Measurements from ENCODE around the gene LMO1.

Gene LMO1

DNA sequence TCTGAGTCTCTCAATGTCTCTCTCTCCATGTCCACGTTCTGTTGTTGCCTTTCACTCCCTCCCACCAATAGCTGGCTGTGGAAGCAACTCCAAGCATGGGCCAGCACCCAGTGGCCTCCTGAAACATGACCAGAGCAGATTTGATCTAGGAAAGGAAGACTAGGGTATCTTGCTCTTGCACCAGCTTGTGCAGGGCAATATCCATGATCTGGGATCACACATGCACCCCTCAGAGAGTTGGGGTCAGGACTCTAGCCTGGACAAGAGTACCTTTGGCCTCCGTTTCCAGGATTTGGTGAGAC lies 60.3 kb downstream of the LMO1 start:
- H3K4me1 ChIP-seq (ENCODE audit: control insufficient read depth, insufficient read depth, low read length) = no peaks in the 10 kb centered on the region
- H3K4me3 ChIP-seq (ENCODE audit: low read depth, low read length) = no peak overlapping the region
- no peaks in the 10 kb centered on the region for H3K36me3 ChIP-seq (ENCODE audit: control insufficient read depth, insufficient read depth, low read length)
- no peak overlapping the region for H3K9ac ChIP-seq (ENCODE audit: low read depth, low read length)
- H3K9me3 ChIP-seq (ENCODE audit: control insufficient read depth, insufficient read depth, low read length) = no peaks in the 10 kb centered on the region
- peaks cover 4% of the 10 kb centered on the region for H3K27me3 ChIP-seq (ENCODE audit: control insufficient read depth, insufficient read depth, low read length)

- H3K9ac ChIP-seq (ENCODE audit: low read depth, low read length) = no peak overlapping the region
- H3K4me1 ChIP-seq (ENCODE audit: control insufficient read depth, insufficient read depth, low read length) = no peaks in the 10 kb centered on the region
- no peaks in the 10 kb centered on the region for H3K36me3 ChIP-seq (ENCODE audit: control insufficient read depth, insufficient read depth, low read length)
- no peak overlapping the region for H3K4me3 ChIP-seq (ENCODE audit: low read depth, low read length)
- H3K9me3 ChIP-seq (ENCODE audit: control insufficient read depth, insufficient read depth, low read length) = no peaks in the 10 kb centered on the region
- H3K27me3 ChIP-seq (ENCODE audit: control insufficient read depth, insufficient read depth, low read length) = peaks cover 4% of the 10 kb centered on the region
Measured at GRCh38 chr11:8202516-8203413, 60.9 kb downstream of the LMO1 start.

DNA sequence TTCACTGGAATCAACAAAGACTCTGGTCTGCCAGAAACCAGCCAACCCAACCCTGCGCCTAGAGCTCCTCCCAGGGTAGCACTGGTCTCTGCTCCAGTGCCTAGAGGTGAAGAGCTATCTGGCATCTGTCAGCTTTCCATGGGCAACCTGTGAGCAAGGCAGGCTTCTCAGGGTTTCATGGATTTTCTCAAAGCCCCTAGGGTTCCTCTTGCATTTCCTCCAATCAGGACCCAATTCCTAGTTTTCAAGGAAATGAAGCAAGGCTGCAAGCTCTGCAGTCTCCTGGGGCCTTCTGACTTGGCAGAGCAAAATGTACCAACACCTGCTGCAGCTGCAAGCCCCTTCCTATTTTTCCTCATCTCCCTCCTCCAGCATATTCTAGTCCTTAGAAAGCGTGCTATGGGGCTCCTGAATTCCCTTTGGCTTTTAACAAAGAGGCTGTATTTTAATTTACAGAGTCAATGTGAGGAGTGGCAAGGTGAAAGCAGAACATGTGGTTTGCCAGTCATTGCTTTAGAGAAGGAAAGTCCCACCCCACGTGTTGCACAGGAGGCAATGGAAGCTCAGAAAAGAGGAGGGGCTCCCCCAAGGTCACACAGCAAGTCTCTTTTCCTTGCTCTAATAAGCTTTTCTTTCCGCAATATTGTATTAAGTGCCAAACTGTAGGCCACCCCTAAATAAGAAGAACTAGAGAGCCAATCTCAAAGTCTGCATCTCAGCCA lies 61.9 kb downstream of the LMO1 start:
- H3K27me3 ChIP-seq (ENCODE audit: control insufficient read depth, insufficient read depth, low read length) = peaks cover 4% of the 10 kb centered on the region
- no peak overlapping the region for H3K4me3 ChIP-seq (ENCODE audit: low read depth, low read length)
- no peaks in the 10 kb centered on the region for H3K9me3 ChIP-seq (ENCODE audit: control insufficient read depth, insufficient read depth, low read length)
- H3K36me3 ChIP-seq (ENCODE audit: control insufficient read depth, insufficient read depth, low read length) = no peaks in the 10 kb centered on the region
- no peak overlapping the region for H3K9ac ChIP-seq (ENCODE audit: low read depth, low read length)
- no peaks in the 10 kb centered on the region for H3K4me1 ChIP-seq (ENCODE audit: control insufficient read depth, insufficient read depth, low read length)

GRCh38 chr11:8199676-8200075 lies 64.0 kb downstream of the LMO1 start:
- no peak overlapping the region for H3K4me3 ChIP-seq (ENCODE audit: low read depth, low read length)
- H3K36me3 ChIP-seq (ENCODE audit: control insufficient read depth, insufficient read depth, low read length) = no peaks in the 10 kb centered on the region
- peaks cover 9% of the 10 kb centered on the region for H3K27me3 ChIP-seq (ENCODE audit: control insufficient read depth, insufficient read depth, low read length)
- H3K9me3 ChIP-seq (ENCODE audit: control insufficient read depth, insufficient read depth, low read length) = no peaks in the 10 kb centered on the region
- H3K4me1 ChIP-seq (ENCODE audit: control insufficient read depth, insufficient read depth, low read length) = no peaks in the 10 kb centered on the region
- no peak overlapping the region for H3K9ac ChIP-seq (ENCODE audit: low read depth, low read length)

GRCh38 chr11:8196749-8197148 lies 66.9 kb downstream of the LMO1 start:
- Histone ChIP-seq H3K36me3 (ENCODE audit: control insufficient read depth, insufficient read depth, low read length) (no peaks in the 10 kb centered on the region), H3K27me3 (ENCODE audit: control insufficient read depth, insufficient read depth, low read length) (peaks cover 9% of the 10 kb centered on the region), H3K9me3 (ENCODE audit: control insufficient read depth, insufficient read depth, low read length) (no peaks in the 10 kb centered on the region), H3K4me3 (ENCODE audit: low read depth, low read length) (no peak overlapping the region), H3K9ac (ENCODE audit: low read depth, low read length) (no peak overlapping the region), H3K4me1 (ENCODE audit: control insufficient read depth, insufficient read depth, low read length) (no peaks in the 10 kb centered on the region)

DNA sequence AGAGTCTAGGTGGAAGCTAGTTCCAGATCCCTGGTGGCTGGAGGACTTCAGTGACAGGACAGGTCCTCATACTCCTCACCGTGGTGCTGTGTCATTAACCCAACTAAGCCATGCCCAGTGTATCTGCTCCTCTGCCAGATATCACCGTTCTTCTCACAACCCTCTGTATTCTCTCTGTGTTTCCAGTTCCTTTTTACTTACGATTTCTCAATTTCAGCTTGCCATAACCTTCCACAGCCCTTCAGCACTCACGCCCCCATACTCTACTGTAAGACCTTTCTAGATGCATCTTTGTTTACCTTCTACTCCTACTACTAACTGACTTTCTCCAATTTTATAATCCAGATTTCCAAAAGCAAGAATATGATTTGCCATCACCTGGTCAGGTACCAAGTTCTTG lies 68.7 kb downstream of the LMO1 start:
- H3K4me1 ChIP-seq (ENCODE audit: control insufficient read depth, insufficient read depth, low read length) = no peaks in the 10 kb centered on the region
- peaks cover 9% of the 10 kb centered on the region for H3K27me3 ChIP-seq (ENCODE audit: control insufficient read depth, insufficient read depth, low read length)
- H3K4me3 ChIP-seq (ENCODE audit: low read depth, low read length) = no peak overlapping the region
- H3K9ac ChIP-seq (ENCODE audit: low read depth, low read length) = no peak overlapping the region
- H3K36me3 ChIP-seq (ENCODE audit: control insufficient read depth, insufficient read depth, low read length) = no peaks in the 10 kb centered on the region
- no peaks in the 10 kb centered on the region for H3K9me3 ChIP-seq (ENCODE audit: control insufficient read depth, insufficient read depth, low read length)

- H3K36me3 ChIP-seq (ENCODE audit: control insufficient read depth, insufficient read depth, low read length) = no peaks in the 10 kb centered on the region
- H3K27me3 ChIP-seq (ENCODE audit: control insufficient read depth, insufficient read depth, low read length) = peaks cover 7% of the 10 kb centered on the region
- no peak overlapping the region for H3K9ac ChIP-seq (ENCODE audit: low read depth, low read length)
- no peak overlapping the region for H3K4me3 ChIP-seq (ENCODE audit: low read depth, low read length)
- H3K4me1 ChIP-seq (ENCODE audit: control insufficient read depth, insufficient read depth, low read length) = no peaks in the 10 kb centered on the region
- no peaks in the 10 kb centered on the region for H3K9me3 ChIP-seq (ENCODE audit: control insufficient read depth, insufficient read depth, low read length)
Measured at GRCh38 chr11:8192896-8193209, 70.8 kb downstream of the LMO1 start.

DNA sequence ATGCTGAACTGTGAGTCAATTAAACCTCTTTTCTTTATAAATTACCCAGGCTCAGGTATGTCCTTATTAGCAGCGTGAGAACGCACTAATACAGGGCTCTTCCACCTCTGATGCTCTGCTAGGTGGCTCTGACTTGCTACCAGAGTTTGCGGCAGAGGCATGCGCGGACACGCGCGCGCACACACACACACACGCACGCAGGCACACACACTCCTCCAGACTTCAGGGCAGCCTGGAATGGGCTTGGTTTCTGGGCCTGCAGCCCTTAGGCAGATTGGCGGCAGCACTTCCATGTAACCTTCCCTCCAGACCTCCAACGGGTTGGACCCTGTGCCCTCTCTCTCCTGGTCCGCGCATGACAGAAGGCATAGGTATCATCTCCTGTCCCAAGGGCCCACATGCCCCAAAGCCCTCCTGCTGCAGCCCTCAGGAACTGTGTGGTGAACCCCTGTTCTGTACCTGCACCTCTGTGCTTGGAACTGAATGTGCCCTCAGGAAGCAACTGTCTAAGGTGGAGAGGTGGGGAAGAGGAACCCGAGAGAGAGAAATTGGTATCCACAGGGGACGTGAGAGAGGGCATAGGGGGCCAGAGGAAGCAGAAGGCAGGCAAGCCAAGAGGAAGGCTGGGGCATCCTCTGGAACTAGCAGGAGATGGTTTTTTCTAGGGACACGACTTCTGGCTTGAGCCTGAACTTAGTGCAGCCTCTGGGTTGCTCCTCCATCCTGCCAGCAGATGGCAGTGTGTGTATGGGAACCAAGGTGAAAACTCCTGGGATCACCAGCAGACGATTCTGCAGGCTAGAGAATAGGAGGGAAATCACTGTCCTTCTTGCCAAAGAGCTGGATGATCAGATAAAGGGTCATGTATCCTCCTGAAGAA lies 71.4 kb downstream of the LMO1 start:
- Histone ChIP-seq H3K27me3 (ENCODE audit: control insufficient read depth, insufficient read depth, low read length) (peaks cover 7% of the 10 kb centered on the region), H3K9ac (ENCODE audit: low read depth, low read length) (no peak overlapping the region), H3K4me3 (ENCODE audit: low read depth, low read length) (no peak overlapping the region), H3K4me1 (ENCODE audit: control insufficient read depth, insufficient read depth, low read length) (no peaks in the 10 kb centered on the region), H3K36me3 (ENCODE audit: control insufficient read depth, insufficient read depth, low read length) (no peaks in the 10 kb centered on the region), H3K9me3 (ENCODE audit: control insufficient read depth, insufficient read depth, low read length) (no peaks in the 10 kb centered on the region)

- H3K9me3 ChIP-seq (ENCODE audit: control insufficient read depth, insufficient read depth, low read length) = no peaks in the 10 kb centered on the region
- H3K36me3 ChIP-seq (ENCODE audit: control insufficient read depth, insufficient read depth, low read length) = no peaks in the 10 kb centered on the region
- H3K9ac ChIP-seq (ENCODE audit: low read depth, low read length) = no peak overlapping the region
- no peaks in the 10 kb centered on the region for H3K4me1 ChIP-seq (ENCODE audit: control insufficient read depth, insufficient read depth, low read length)
- H3K4me3 ChIP-seq (ENCODE audit: low read depth, low read length) = no peak overlapping the region
- H3K27me3 ChIP-seq (ENCODE audit: control insufficient read depth, insufficient read depth, low read length) = peaks cover 3% of the 10 kb centered on the region
Measured at GRCh38 chr11:8190431-8190830, 73.2 kb downstream of the LMO1 start.

DNA sequence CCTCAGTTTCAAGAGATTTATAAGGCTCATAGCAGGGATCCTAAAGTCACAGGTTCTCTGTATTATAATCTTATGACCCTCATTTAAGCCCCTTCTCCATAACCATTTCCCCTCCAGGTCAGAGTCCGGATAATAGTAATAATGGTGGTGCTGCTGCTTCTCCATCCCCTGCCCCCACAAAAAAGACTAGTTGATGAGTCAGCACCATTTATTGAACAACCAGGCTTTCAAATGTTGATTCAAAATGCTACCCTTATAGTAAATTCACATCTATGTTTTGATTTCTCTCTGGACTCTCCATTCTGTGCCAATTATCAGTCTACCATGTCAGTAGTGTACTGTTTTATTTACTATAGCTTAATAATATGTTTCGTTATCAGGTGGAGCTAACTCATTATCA lies 77.2 kb downstream of the LMO1 start:
- no peaks in the 10 kb centered on the region for H3K9me3 ChIP-seq (ENCODE audit: control insufficient read depth, insufficient read depth, low read length)
- H3K4me3 ChIP-seq (ENCODE audit: low read depth, low read length) = no peak overlapping the region
- H3K27me3 ChIP-seq (ENCODE audit: control insufficient read depth, insufficient read depth, low read length) = no peaks in the 10 kb centered on the region
- H3K9ac ChIP-seq (ENCODE audit: low read depth, low read length) = no peak overlapping the region
- H3K36me3 ChIP-seq (ENCODE audit: control insufficient read depth, insufficient read depth, low read length) = no peaks in the 10 kb centered on the region
- no peaks in the 10 kb centered on the region for H3K4me1 ChIP-seq (ENCODE audit: control insufficient read depth, insufficient read depth, low read length)

GRCh38 chr11:8183111-8183510 lies 80.6 kb downstream of the LMO1 start:
- Histone ChIP-seq H3K27me3 (ENCODE audit: control insufficient read depth, insufficient read depth, low read length) (no peaks in the 10 kb centered on the region), H3K9me3 (ENCODE audit: control insufficient read depth, insufficient read depth, low read length) (no peaks in the 10 kb centered on the region), H3K4me3 (ENCODE audit: low read depth, low read length) (no peak overlapping the region), H3K4me1 (ENCODE audit: control insufficient read depth, insufficient read depth, low read length) (peaks cover 5% of the 10 kb centered on the region), H3K9ac (ENCODE audit: low read depth, low read length) (no peak overlapping the region), H3K36me3 (ENCODE audit: control insufficient read depth, insufficient read depth, low read length) (no peaks in the 10 kb centered on the region)
